GM12878 (cell line): ENCODE measurements around the gene SIK3. TPM values are rescaled to one million over a fixed set of nuclear protein-coding genes. Genes with fewer than 3 reads are reported as not detected.
A peak's percentile ranks its signal among the peaks of the same experiment; 100 is the strongest.
"Not testable (repeated sequence)": the region's sequence is repeated elsewhere in the genome, so short reads cannot be mapped to it uniquely, and the experiment has no call there.

Experiments
- ATAC-seq: fragments of 200-7000 bp; cut with Tn5 transposase; 3 replicates; pipeline ENCODE4 v1.9.1; 2020; ENCODE audit warnings: mild to moderate bottlenecking, moderate library complexity
- BruUV-seq: library from RNA; stranded (reverse); fragments of 400-500 nt; replicated peaks from 2 replicates; lab custom pipeline; 2021; lab: Mats Ljungman, UMichigan
- CTCF ChIA-PET: fragments of 300-600 bp; sonication (Branson Sonifier 250); formaldehyde crosslinking; extraction: SDS; loops from one replicate; lab custom pipeline; 2021; ENCODE audit warnings: inconsistent platforms; lab: Yijun Ruan, JAX
- POLR2A ChIA-PET: fragments of 350-600 bp; formaldehyde crosslinking; extraction: SDS; loops from one replicate; lab custom pipeline; 2021; ENCODE audit warnings: inconsistent platforms; lab: Charles Lee
- RAD21 ChIA-PET: fragments of 300-600 bp; sonication (Branson Sonifier 250); formaldehyde crosslinking; loops from one replicate; lab custom pipeline; 2023; ENCODE audit warnings: antibody characterized with exemption; ENCODE audit not compliant: unreplicated experiment; lab: Charles Lee
- SMC1A ChIA-PET: fragments of 300-600 bp; sonication (Branson Sonifier 250); formaldehyde crosslinking; loops from one replicate; lab custom pipeline; 2023; ENCODE audit not compliant: unreplicated experiment, uncharacterized antibody; lab: Charles Lee
- DNase-seq: peaks from one replicate; pipeline ENCODE4 v3.0.0-alpha.2; 2011; ENCODE audit warnings: low read depth, low spot score
- FAIRE-seq: peaks from 3 replicates; lab custom pipeline; 2011; peaks lifted over from hg19 to GRCh38; lab: Jason Lieb, UNC
- H2AFZ ChIP-seq: 2 replicates; pipeline ENCODE4 v1.6.0; 2011; ENCODE audit warnings: low read depth, low read length, control low read depth; ENCODE audit not compliant: control insufficient read depth
- H3K27ac ChIP-seq: 2 replicates; pipeline ENCODE4 v1.5.1; 2011; ENCODE audit warnings: control low read depth; ENCODE audit not compliant: control insufficient read depth, insufficient read depth
- H3K27me3 ChIP-seq, 2 experiments: replicated peaks in 1 of 2; 2 replicates each; pipeline versions ENCODE4 v1.6.0 to v1.6.1; 2011; ENCODE audit warnings: low read length in 1 of 2; ENCODE audit not compliant: control insufficient read depth in 2 of 2, insufficient read depth in 2 of 2
- H3K36me3 ChIP-seq, 2 experiments: 2 replicates each; pipeline ENCODE4 v1.5.1; 2011; ENCODE audit warnings: low read length in 1 of 2; ENCODE audit not compliant: control insufficient read depth in 2 of 2, insufficient read depth in 2 of 2
- H3K4me1 ChIP-seq: 2 replicates; pipeline ENCODE4 v1.6.1; 2011; ENCODE audit warnings: mild to moderate bottlenecking, low read length, moderate library complexity, mixed read lengths; ENCODE audit not compliant: control insufficient read depth, insufficient read depth
- H3K4me2 ChIP-seq: 2 replicates; pipeline ENCODE4 v1.6.0; 2011; ENCODE audit warnings: control low read depth; ENCODE audit not compliant: control insufficient read depth, insufficient read depth
- H3K4me3 ChIP-seq: fragments of 200-600 bp; sonication (generic); 2 replicates; pipeline ENCODE4 v1.5.1; 2016
- H3K79me2 ChIP-seq: 2 replicates; pipeline ENCODE4 v1.6.0; 2011; ENCODE audit warnings: low read length; ENCODE audit not compliant: control insufficient read depth, insufficient read depth
- H3K9ac ChIP-seq: 2 replicates; pipeline ENCODE4 v1.8.0; 2011; ENCODE audit warnings: low read length, control low read depth, mixed read lengths; ENCODE audit not compliant: control insufficient read depth, insufficient read depth
- H3K9me3 ChIP-seq: replicated peaks from 3 replicates; pipeline ENCODE4 v1.5.1; 2011; ENCODE audit warnings: mild to moderate bottlenecking, low read length; ENCODE audit not compliant: control insufficient read depth, insufficient read depth
- H4K20me1 ChIP-seq: 2 replicates; pipeline ENCODE4 v1.6.0; 2011; ENCODE audit not compliant: control insufficient read depth, insufficient read depth
- CHD4 ChIP-seq: fragments of 200-600 bp; sonication (generic); IDR thresholded peaks from 2 replicates; pipeline ENCODE4 v1.6.1; 2016; ENCODE audit warnings: mild to moderate bottlenecking
- ELK1 ChIP-seq: IDR thresholded peaks from 2 replicates; pipeline ENCODE4 v1.6.1; 2012; ENCODE audit warnings: low read depth, low read length, improper control_type of control experiment
- MLLT1 ChIP-seq: fragments of 450-650 bp; IDR thresholded peaks from 2 replicates; pipeline ENCODE4 v1.6.1; 2016; ENCODE audit warnings: mild to moderate bottlenecking
- MYB ChIP-seq: fragments of 150-350 bp; IDR thresholded peaks from 2 replicates; pipeline ENCODE4 v1.6.1; 2014; ENCODE audit warnings: mild to moderate bottlenecking, low read depth, low read length, borderline replicate concordance
- PAX8 ChIP-seq: fragments of 450-650 bp; IDR thresholded peaks from 2 replicates; pipeline ENCODE4 v1.6.1; 2017; ENCODE audit warnings: mild to moderate bottlenecking, moderate library complexity
- RB1 ChIP-seq: fragments of 450-650 bp; formaldehyde crosslinking; IDR thresholded peaks from 2 replicates; pipeline ENCODE4 v1.6.1; 2017; ENCODE audit warnings: mild to moderate bottlenecking, borderline replicate concordance
- SMARCA5 ChIP-seq: fragments of 450-650 bp; IDR thresholded peaks from 2 replicates; pipeline ENCODE4 v1.6.1; 2017; ENCODE audit warnings: mild to moderate bottlenecking
- TCF12 ChIP-seq: IDR thresholded peaks from 2 replicates; pipeline ENCODE4 v1.6.1; 2011; ENCODE audit warnings: low read depth, mild to moderate bottlenecking, low read length
- TCF7 ChIP-seq: IDR thresholded peaks from 2 replicates; pipeline ENCODE4 v1.6.1; 2014; ENCODE audit warnings: antibody characterized with exemption, borderline replicate concordance
- WGBS: methylation state at CpG from one replicate; pipeline ENCODE4 v1.1.6; 2016; ENCODE audit warnings: low lambda C conversion rate; ENCODE audit not compliant: insufficient replicate concordance, insufficient coverage; ENCODE audit errors: missing lambda C conversion rate; 5-methylcytosine and 5-hydroxymethylcytosine counted together
- in situ Hi-C: fragments of 300-500 bp; cut with MboI; formaldehyde crosslinking; loops from 9 replicates; pipeline ENCODE4 v1.14.3; 2018; ENCODE audit warnings: mixed read lengths
- intact Hi-C: fragments of 100-400 bp; cut with micrococcal nuclease; formaldehyde crosslinking; loops from one replicate; pipeline ENCODE4 v1.14.2; 2022; ENCODE audit not compliant: unreplicated experiment
- polyA plus RNA-seq, 11 experiments: library from polyadenylated mRNA; depleted of rRNA in 4 of 11; unstranded in 6 of 11; stranded (reverse) in 5 of 11; fragments of >200 nt; fragmentation: Nextera tagmentation in 4 of 11; fragmentation: Illumina TruSeq in 1 of 11; extraction: Ambion mirVana in 4 of 11; extraction: Trizol in 1 of 11; gene quantifications; 1 replicate in 1 of 11; 2 replicates in 10 of 11; pipeline versions ENCODE4 v1.2.1 to v1.2.3, GENCODE V29; 2011 to 2016; ENCODE audit warnings: inconsistent platforms in 2 of 11, missing spikeins in 2 of 11, low read depth in 1 of 11
- total RNA-seq, 4 experiments: library from RNA; depleted of rRNA in 3 of 4; stranded (reverse); fragments of >200 nt in 3 of 4; fragmentation: Illumina TruSeq in 1 of 4; extraction: Trizol in 1 of 4; gene quantifications; 2 replicates each; pipeline versions ENCODE4 v1.2.1 to v1.2.3, GENCODE V29; 2013 to 2021

SIK3 gene
- total and polyA plus RNA-seq, 10 of the 15 experiments (the other 5 are each of a cell fraction or from before 2014, with no cell fraction given) = 2.5 to 31.9 (median 11.1) TPM

DNA sequence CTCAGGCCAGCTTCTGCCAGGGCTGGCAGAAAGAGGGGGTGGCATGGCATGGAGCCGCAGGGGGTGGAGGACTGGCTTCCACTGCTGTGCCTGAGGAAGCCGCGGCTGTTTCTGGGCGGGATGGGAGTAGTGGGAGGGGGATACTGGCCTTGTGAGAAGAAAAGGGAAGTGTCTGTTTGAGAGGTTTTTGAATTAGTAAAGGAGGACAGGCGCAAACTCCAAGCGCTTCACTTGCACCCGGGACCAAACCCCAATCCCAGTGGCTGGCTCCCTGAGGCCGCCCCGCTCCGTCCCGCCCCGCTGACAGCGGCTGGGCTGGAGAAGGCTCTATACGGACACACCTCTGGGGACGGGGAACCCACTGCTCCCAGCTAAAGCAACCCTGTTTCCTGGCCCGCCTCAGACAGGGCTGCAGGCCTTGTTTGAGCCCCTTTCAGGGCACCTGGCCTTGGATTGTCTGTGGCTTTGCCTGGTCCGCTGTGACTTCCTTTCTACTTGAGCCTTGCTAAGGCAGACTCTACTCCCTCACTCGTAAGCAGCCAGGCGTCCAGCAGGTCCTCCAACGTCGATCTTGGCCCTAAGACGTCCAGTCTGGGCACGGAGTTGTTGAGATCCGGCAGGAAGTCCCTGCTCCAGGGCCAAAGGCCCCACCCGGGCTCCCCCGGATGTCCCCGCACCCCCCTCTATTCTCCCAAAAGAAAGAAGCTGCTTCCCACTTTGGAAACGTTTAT, 263.0 kb downstream of the SIK3 start (continued):
- TF ChIP-seq MLLT1 (no peak), CHD4 (no peak), MYB (no peak), RB1 (no peak), TCF12 (no peak), SMARCA5 (no peak), ELK1 (0 out of 2 replicates have a peak, but pooled peaks have one; percentile 16), PAX8 (no peak), TCF7 (0 out of 2 replicates have a peak, but pooled peaks have one; percentile 2)

DNA sequence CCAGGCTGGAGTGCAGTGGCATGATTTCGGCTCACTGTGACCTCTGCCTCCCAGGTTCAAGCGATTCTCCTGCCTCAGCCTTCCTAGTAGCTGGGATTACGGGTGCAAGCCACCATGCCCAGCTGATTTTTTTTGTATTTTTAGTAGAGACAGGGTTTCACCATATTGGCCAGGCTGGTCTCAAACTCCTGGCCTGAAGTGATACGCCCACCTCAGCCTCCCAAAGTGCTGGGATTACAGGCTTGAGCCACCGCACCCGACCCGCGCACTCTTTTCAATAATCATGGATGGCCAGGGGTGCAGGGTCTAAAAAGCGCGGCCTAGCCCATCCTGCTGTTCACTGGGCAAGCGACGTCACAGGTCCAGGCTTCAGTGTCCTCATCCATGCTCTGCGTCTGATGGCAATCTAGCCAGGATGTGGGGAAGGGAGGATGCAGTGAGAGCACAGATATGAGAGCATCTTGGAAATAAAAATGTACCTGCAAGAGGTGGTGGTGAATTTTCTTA, 263.6 kb downstream of the SIK3 start:
- BruUV-seq, H3K27ac ChIP-seq, H3K9me3 ChIP-seq, H3K79me2 ChIP-seq, H3K4me1 ChIP-seq, DNase-seq, H3K9ac ChIP-seq, ATAC-seq, H3K36me3 ChIP-seq, H3K4me3 ChIP-seq, H3K27me3 ChIP-seq, H2AFZ ChIP-seq, in situ Hi-C loops, H4K20me1 ChIP-seq, FAIRE-seq: not testable (repeated sequence)
- ChIA-PET POLR2A (interaction anchor here (1.8 to 3.0 kb wide), 2 partner anchors 19 to 44 kb away, joined by 9 to 10 read pairs; partner anchors contain the start of gene APOA5), SMC1A (interaction anchor here (1.0 to 2.8 kb wide), 2 partner anchors 18 to 271 kb away, joined by 4 to 42 read pairs; no protein-coding TSS in a partner anchor), CTCF (interaction anchor here (1.1 to 7.3 kb wide), 7 partner anchors 12 to 270 kb away, joined by 3 to 183 read pairs (median 24); partner anchors contain the start of genes APOA4, APOA5 and ZPR1), RAD21 (interaction anchor here (2.2 to 2.5 kb wide), 2 partner anchors 19 to 40 kb away, joined by 13 to 32 read pairs; no protein-coding TSS in a partner anchor)
- intact Hi-C loops = loop anchor here (5.0 kb wide), 1 partner anchor 393 kb away; no protein-coding TSS in a partner anchor
- H3K4me2 ChIP-seq = 0 out of 2 replicates have a peak overlapping the region, but pooled peaks have one; percentile 9
- 69% methylated on average over 13 of the region's 13 CpGs for WGBS
